HG03558 (cell line): ENCODE data around the gene PLCH1.

ENCODE experiments used
- ATAC-seq: cut with Tn5 transposase; IDR thresholded peaks from one replicate; pipeline ENCODE4 v1.9.1; 2021; ENCODE audit warnings: moderate number of reproducible peaks; ENCODE audit not compliant: unreplicated experiment; ENCODE audit errors: extremely low read depth

Gene PLCH1

DNA sequence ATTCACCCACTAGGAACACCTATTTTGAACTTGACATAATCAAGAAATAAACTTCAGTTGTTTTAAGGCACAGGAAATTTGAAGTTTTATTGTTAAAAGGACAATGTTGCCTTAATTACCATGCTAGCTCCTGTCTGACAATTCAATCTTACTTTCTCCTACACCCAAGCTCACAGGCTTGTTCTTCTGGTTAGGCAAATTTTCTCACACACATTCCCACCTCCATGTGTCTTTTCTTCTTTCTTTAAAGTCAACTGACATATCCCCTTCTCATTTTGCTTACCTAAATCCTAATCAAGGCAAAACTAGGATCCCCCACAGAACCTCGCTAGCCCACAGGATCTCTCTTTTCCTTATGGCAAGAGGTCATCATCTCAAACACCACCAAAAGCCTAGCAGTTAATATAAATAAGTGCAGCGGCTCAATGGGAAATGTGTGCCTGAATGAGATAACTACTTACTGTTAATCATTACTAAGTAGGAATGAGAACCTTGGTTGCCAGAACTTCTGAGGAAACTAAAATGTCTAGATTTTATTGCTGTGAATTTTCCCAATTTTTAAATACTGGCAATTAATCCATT lies 189.3 kb downstream of the PLCH1 start:
- ATAC-seq, result no peak

DNA sequence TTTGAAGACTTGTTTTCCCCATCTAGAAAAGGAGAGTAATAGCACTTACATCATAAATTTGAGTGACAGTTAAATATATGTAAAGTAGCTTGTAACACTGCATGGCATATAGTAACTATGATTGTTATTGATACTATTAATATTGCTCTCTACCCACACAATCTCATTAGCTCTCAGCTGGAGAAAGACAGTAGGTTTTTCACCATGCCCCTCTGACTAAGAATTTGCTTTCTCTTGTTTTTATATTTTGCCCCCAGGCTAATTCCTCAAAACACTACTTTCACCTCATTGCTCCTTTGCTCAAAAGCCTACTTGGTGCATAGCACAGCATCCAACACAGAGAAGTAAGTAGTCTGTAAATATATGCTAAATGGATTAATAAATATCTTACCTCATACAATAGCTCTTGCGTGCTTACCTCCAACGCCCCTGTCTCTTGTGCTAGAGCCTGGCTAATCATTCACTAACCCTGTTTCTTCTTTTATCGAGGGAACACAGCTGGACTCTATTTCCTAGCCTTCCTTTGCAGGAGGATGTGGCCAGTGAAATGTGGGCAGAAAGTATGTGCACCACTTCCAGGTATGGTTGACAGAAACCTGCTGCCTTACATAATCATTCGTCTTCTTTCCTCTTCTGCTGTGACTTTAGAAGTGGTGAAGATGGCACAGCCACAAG lies 190.0 kb downstream of the PLCH1 start:
- peak; percentile 65 for ATAC-seq

DNA sequence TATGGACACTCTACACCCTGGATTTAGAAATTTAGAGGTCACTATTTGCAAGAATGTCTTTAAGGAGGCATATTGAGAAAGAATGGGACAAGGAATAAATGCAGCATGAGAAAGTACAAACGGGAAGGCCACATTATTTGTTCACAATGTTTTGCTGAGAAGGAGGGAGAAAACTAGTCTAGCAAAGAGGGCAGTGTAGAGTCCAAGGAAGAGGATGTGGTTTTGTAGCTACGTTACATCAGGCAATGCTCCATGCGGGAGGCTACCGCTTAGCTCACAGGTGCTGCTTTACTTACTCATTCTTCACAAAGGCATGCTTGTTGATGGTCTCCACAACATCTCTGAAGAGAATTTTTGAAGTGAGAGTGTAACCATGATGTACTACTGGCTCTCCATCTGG lies 191.1 kb downstream of the PLCH1 start:
- no peak for ATAC-seq

DNA sequence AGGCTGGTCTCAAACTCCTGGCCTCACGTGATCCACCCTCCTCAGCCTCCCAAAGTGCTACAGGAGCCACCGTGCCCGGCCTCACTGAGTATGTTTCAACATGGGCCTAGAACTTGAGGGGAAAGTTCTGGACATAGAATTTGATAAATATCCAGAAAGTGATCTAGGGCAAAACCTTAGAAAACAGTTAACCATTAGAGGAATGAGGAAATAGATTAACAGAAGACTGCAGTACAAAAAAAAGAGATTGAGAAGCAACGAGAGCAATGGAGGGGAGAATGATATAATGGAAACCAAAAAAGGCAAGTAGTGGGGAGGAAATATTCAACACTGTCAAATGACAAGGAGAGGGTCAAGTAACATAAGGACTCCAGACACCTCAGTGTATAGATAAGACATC lies 191.5 kb downstream of the PLCH1 start:
- no peak for ATAC-seq

DNA sequence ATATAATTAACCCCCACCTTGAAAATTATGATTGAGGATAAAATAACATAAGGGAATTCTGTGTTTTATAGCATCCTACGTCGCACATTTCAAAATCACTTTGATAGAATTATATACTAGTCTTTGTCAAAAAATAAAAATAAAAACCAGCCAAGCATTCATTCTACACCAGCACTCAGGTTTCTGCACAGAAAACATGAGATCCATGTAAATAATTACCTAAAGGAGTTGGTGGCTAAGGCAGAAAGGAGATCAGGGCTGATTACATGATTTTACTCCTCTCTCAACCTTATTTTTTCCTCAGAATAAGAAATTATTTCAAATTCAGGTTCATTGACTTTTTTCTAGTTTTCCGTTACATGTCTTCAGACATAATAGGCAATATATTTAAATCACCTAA lies 194.5 kb downstream of the PLCH1 start:
- ATAC-seq, result no peak

DNA sequence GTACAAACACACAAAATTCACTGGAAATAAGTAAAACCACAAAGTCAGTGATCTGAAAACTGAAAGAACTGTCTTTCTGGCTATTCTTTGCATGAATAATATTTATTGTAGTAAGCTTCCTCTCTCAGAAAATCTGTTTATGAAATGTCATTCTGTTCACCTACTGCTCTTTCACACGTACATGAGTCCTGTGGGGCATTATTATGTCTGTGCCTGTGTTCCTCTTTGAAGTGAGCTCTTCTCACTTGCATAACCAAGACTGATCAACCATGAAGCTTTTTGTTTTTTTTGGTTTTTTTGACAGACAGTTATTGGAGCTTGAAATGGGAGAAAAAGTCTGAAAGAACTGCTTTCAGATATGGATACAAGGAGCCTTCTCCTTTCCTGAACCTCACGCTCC lies 195.8 kb downstream of the PLCH1 start:
- peak; percentile 82 for ATAC-seq

DNA sequence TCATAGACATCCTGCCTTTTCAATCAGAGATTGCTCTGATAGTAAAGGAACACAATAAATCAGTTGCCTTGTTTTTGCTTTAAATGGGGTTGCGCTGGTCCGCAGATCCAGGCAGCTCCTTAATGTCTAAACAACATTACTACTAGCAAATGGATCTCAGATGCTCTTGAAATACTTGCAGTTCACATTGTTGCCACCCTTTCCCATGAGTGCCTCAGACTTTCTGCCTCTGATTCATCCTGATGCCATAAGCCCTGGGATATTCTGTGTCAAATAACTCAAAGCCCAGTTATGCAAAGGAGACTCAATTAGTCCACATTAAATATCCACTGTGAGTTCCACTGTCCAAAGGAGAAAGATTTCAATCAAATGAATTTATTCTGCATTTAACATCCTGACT lies 196.7 kb downstream of the PLCH1 start:
- ATAC-seq, result no peak

DNA sequence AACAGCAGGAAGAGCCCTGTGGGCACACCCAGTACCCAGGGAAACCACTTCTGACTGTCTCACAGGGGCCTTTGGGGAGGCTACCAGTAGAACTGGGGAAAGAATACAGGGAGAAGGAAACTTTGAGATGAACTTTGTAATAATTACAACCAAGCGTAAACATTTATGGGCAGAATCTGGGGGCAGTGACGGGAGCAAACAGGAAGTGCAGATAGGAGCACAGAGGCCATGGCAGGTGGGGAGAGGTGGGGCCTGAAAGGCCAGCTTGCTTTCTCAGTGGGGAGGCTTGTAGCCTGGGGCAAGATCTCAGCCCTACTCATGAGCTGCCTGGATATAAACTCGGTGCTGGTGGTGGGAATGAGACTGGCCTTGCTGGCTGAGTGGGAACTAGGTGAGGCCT lies 209.8 kb downstream of the PLCH1 start:
- no peak for ATAC-seq

DNA sequence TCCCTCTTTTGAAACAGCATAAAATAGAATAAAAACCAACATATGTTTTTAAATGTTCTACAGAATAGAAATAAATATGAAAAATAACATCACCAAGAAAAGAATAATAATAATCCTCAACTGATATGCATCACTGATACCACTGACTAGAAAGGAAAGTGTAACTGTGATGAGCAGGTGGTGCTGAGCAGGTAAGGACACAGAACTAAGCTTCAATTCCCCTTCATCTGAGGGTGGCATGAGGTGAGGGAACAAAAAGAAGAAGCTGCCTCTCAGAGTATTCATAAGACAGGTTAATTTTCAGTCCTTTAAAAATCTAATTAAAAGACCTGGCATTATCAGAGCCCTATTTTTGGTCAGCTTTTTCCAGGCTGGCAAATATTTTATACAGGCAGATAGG lies 216.3 kb downstream of the PLCH1 start:
- ATAC-seq, result no peak

DNA sequence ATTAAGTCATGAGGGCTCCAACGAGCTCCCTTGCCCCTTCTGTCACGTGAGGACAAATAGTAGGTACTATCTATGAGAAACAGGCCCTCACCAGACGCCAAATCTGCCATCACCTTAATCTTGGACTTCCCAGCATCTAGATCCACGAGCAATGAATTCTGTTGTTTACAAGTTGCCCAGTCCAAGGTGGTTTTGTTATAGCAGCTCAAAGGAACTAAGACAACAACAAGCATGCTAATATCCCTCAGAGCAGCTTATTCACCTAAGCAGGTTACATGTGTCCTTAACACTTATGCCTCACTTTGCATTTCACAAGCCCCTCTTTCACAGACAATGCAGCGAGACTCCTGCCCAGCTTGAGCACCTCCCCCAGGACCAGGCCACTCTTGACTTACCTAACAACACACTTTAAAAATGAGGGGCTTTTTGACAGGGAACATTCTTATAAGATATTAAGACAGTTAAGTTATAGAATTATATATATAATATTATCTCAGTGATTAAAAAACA lies 219.5 kb downstream of the PLCH1 start:
- no peak for ATAC-seq

DNA sequence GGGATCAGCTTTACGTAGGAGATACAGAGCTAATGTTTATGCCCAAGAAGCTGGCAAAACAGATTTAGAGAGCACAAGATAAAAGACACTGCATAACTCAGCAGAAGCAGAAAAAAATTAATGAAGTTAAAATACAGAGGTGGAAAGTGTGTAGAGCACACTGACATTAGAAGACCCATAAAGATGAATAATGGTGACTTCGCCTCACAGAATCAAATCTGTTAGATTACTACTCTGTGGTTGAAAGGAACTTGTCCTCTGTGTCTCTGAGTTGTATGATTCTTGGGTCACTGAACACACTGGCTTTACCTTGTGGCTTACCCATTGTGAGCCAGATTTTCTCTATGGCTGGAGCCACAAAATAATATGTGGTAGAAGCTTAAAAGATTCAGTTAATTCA lies 224.4 kb downstream of the PLCH1 start:
- ATAC-seq, result no peak

DNA sequence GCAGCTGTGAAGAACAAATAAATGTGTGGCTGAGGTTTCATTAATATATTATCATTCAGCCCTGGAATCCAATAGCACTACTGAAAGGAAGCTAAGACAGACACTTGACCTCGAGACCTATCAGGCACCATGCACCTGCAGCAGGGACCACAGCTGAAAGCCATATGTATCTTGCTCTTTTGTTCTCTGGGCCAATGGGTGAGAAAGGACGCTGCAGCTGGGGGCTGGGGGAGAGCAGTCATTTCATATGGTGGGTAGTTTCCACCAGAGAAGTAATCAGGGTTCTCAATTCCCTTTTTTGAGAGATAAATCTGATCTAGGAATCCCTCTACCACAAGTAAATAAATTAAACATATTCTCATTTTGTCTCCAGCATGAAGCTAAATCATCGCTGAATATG lies 225.8 kb downstream of the PLCH1 start:
- no peak for ATAC-seq

DNA sequence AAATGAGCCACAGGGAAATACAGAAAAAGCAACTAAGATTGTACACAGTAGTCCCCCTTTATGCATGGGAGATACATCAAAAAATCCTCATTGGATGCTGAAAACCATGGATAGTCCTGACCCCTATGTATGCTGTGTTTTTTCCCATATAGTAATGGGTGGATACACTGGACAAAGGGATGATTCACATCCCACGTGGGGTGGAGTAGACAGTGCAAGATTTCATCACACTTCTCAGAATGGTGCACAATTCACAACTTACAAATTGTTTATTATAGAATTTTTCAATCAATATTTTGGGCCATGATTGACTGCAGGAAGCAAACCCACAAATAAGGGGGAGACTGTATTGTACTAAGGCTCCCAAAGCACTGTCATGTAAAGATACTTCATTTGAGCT lies 227.0 kb downstream of the PLCH1 start:
- ATAC-seq, result no peak

DNA sequence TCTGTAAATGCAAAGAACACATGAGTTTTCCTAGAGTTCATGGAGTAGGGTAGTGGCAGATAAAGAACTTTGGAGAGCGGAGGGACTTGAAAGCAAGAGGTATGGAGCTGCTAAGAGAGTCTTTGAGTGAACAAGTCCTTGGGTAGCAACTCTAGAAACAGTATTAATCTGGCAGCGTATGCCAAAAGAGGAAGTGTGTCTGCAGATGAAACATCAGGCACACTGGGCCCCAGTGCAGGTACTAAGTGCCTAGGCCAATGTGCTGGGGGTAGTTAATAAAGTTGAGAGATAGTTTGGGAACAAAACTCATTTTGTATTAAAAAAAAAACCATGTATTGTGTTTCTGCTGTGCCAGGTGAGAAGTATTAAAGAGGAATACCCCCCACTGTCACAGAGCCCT lies 228.4 kb downstream of the PLCH1 start:
- no peak for ATAC-seq

DNA sequence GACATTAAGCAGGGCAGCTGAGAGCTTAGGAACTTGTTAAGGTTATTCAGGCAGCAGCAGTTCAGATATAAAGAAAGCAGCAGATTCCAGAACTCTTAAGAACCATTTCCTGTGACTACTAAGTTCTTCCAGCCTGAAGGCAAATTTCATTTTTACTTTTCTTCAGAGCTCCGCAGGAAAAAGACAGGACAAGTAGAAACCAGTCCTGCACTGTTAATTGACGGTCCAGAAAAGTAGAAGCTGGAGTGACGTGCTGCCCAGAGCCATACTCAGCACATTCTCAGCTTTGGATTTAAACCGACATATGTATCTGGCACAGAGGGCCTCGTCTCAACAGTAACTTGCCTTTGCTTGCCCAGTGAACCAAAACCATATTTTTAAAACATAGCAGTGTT lies 232.0 kb downstream of the PLCH1 start:
- ATAC-seq, result no peak

DNA sequence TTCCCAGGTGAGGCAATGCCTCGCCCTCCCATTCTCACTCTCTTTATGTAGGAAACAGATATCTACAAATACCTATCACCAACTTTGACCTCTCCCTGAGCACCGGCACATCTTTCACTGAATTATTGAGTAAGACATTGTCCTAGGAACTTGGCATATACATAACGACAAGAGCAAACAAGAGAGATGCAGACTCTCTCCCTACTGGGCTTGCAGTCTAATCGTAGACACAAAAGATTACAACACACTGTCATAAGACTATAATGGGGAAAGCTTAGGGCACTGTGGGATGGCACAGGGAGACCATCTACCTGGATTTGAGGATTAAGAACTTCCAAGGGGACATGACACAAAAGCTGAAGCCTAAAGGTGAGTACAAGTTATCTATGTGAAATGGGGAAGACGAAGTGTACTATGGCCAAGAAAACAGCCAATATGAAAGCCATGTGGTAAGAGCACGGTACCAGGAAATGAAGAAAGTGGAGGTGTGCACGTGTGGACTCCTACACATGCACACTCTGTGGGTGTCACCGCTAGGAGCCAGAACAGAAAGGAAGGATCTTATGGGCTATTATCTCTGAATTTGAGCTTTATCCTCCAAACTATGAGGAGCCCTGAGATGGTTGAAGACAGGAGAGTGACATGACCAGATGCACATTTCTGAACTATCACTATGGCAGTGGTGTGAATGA lies 232.6 kb downstream of the PLCH1 start:
- ATAC-seq, result no peak

DNA sequence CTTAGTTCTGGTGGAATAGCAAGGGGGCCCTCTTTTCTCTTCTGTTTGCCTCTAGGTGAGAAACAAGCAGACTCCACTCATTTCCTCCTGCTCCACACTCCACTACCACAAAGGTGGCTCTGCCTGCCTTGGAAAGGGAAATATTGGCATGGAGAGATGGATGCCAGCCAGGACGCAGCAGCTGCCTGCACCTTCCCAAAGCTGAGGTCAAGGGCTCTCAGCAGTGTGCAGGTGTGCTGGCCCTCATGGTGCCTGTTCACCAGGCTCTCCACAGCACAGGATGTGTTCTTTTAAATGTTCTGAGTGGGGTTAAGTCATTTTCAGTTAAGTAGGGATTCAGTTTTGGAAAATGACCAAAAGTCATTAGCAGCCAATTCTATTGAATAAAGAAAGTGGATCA lies 240.2 kb downstream of the PLCH1 start:
- no peak for ATAC-seq

DNA sequence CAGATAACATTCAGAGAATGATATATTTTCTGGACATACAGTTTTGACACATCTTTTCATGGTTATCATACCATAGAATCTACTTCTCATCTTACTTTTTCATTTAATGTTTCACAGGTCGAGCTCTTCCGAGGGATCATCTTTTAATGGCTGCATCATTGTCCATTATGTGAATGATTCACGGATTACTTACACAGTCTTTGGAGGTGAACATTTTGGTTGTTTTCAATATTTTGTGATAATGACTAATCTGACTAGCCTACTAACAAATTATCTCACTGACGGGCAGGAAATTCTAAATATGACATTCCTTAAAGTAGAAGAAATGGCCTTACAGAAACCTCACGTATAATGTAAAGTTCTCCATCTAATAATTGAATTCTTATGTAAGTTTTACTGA lies 242.2 kb downstream of the PLCH1 start:
- ATAC-seq, result no peak

DNA sequence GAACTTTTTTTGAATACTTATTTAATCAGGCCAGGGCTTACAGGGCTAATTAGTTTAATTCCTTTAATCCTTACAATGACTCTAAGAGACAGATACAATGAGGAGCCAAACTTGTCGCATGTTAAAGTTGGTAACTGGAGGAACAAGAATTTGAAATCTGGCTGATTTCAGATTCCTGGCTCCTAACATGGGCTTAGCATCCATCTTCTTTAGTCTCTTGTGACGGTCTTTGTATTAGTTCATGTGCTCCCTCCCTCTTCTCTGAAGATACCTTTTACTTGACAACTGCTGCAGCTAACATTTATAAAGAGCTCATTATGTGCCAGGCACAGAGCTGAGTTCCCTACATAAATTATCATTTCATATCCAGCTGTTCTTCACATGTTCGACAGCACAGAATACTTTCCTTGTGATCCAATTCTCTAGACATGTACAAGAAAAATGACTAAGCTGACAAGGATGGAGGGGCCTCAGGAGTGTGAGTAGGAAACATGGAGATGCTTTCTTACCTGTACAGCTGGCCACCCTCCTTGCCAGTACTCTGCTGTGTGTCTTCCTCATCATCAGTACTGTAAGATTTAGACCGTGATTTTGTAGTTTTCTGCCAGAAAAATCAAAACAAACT lies 244.6 kb downstream of the PLCH1 start:
- ATAC-seq, result no peak

DNA sequence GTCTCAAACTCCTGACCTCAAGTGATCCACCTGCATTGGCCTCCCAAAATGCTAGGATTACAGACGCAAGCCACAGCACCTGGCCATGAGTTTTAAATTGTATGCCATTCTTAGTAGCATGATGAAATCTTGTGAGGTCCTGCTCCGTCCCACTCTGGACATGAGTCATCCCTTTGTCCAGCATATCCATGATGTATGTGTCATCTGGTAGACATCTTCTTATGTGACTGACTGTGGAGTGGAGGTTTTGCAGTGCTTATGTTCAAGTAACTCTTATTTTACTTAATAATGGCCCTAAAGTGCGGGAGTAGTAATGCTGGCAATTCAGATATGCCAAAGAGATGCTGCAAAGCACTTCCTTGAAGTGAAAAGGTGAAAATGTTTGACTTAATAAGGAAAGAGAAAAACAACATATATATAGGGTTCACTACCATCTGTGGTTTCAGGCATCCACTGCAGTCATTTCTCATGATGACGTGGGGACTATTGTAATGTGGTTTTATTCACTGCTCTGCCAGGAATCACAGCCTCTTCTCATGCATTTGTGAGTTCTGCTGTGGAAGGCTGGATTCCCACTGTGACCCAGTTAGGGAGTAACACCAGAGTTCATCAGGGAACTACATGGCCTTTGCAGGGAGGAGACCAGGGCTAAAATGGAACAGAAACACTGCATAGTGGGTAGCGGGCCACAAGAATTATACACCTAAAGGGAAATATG lies 246.8 kb downstream of the PLCH1 start:
- no peak for ATAC-seq

DNA sequence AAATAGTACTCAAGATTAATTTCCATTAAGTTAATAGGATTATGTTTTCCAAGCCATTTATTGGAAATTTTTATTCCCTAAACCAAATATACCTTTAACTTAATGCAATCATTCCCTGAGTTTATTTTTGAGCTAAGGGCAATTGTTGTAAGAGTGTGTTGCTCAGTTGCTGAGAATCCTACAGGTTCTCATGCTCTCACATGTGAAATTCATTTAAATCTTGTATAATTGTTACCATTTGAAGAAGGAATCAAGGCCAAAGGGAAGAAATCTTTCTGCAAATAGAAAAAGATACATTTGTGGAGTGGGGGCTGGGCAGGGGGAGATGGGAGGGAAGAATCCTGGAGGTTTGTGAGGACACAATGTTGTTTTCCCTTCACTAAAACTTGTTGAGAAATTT lies 248.7 kb downstream of the PLCH1 start:
- ATAC-seq, result no peak
